SK-N-SH (cell line): Measurements from ENCODE around the gene CDK8. TPM values are rescaled to one million over a fixed set of nuclear protein-coding genes. Genes with fewer than 3 reads are reported as not detected.

Experiments used
- CTCF ChIA-PET: fragments of 300-600, 350-600 bp; formaldehyde crosslinking; extraction: SDS; loops from one replicate; lab custom pipeline; 2021; lab: Yijun Ruan, JAX
- POLR2A ChIA-PET: fragments of 350-600 bp; sonication (Branson Sonifier 250); formaldehyde crosslinking; extraction: SDS; loops from one replicate; lab custom pipeline; 2020; ENCODE audit warnings: antibody characterized with exemption, inconsistent platforms; lab: Yijun Ruan, JAX
- DNase-seq: peaks from one replicate; pipeline ENCODE4 v3.0.0; 2012
- H2AFZ ChIP-seq: fragments of 200-600 bp; sonication (generic); 2 replicates; pipeline ENCODE4 v1.8.1; 2016; ENCODE audit warnings: antibody characterized with exemption, mild to moderate bottlenecking, low read depth
- H3F3A ChIP-seq: fragments of 200-600 bp; sonication (generic); replicated peaks from 2 replicates; pipeline ENCODE3; 2016; ENCODE audit warnings: antibody characterized with exemption, mild to moderate bottlenecking; ENCODE audit not compliant: insufficient read depth
- H3K27ac ChIP-seq, 2 experiments: fragments of 200-500 bp in 1 of 2; fragments of 200-600 bp in 1 of 2; sonication (Bioruptor generic) in 1 of 2; sonication (generic), shearing (Covaris generic) in 1 of 2; 2 replicates each; pipeline versions ENCODE4 v1.5.1 to v1.6.1; 2014 to 2016; ENCODE audit warnings: low read depth in 2 of 2, inconsistent platforms in 1 of 2, low read length in 1 of 2, mild to moderate bottlenecking in 1 of 2, mixed read lengths in 1 of 2
- H3K27me3 ChIP-seq: fragments of 200-600 bp; sonication (generic), shearing (Covaris generic); 2 replicates; pipeline ENCODE4 v1.6.1; 2016; ENCODE audit warnings: mixed run types; ENCODE audit not compliant: insufficient read depth
- H3K36me3 ChIP-seq, 2 experiments: fragments of 200-500 bp in 1 of 2; fragments of 200-600 bp in 1 of 2; sonication (Bioruptor generic) in 1 of 2; sonication (generic) in 1 of 2; replicated peaks in 1 of 2; 2 replicates each; pipeline versions ENCODE3 to v1.5.1; 2014 to 2016; ENCODE audit warnings: low read length in 1 of 2, mild to moderate bottlenecking in 1 of 2; ENCODE audit not compliant: insufficient read depth in 2 of 2, control insufficient read depth in 1 of 2
- H3K4me1 ChIP-seq, 2 experiments: fragments of 200-500 bp in 1 of 2; fragments of 200-600 bp in 1 of 2; sonication (Bioruptor generic) in 1 of 2; sonication (generic), shearing (Covaris generic) in 1 of 2; 2 replicates each; pipeline versions ENCODE4 v1.5.1 to v1.6.1; 2014 to 2016; ENCODE audit warnings: low read depth in 1 of 2, low read length in 1 of 2, mixed run types in 1 of 2; ENCODE audit not compliant: insufficient read depth in 2 of 2, control insufficient read depth in 1 of 2
- H3K4me2 ChIP-seq: fragments of 200-600 bp; sonication (generic), shearing (Covaris generic); 2 replicates; pipeline ENCODE4 v1.6.1; 2017; ENCODE audit warnings: mixed run types
- H3K4me3 ChIP-seq, 2 experiments: fragments of 200-500 bp in 1 of 2; fragments of 200-600 bp in 1 of 2; sonication (Bioruptor generic) in 1 of 2; sonication (generic), shearing (Covaris generic) in 1 of 2; 2 replicates each; pipeline versions ENCODE4 v1.5.1 to v1.8.1; 2014 to 2016; ENCODE audit warnings: low read depth in 2 of 2, inconsistent platforms in 1 of 2, low read length in 1 of 2, mild to moderate bottlenecking in 1 of 2, mixed read lengths in 1 of 2, moderate library complexity in 1 of 2
- H3K79me2 ChIP-seq: fragments of 200-600 bp; sonication (generic); 2 replicates; pipeline ENCODE4 v1.8.1; 2017; ENCODE audit warnings: mild to moderate bottlenecking; ENCODE audit not compliant: insufficient read depth
- H3K9ac ChIP-seq: fragments of 200-600 bp; sonication (generic); 2 replicates; pipeline ENCODE4 v1.6.1; 2017; ENCODE audit warnings: mixed run types
- H3K9me2 ChIP-seq: fragments of 200-600 bp; sonication (generic); 2 replicates; pipeline ENCODE4 v1.6.1; 2017; ENCODE audit warnings: mixed run types
- H3K9me3 ChIP-seq: fragments of 200-600 bp; sonication (generic); 2 replicates; pipeline ENCODE4 v1.6.1; 2017; ENCODE audit warnings: mixed run types, mild to moderate bottlenecking, moderate library complexity
- H4K20me1 ChIP-seq: fragments of 200-600 bp; sonication (generic); 2 replicates; pipeline ENCODE4 v1.6.1; 2017; ENCODE audit warnings: mild to moderate bottlenecking, mixed run types; ENCODE audit not compliant: insufficient read depth
- CHD2 ChIP-seq: fragments of 150-350 bp; IDR thresholded peaks from 2 replicates; pipeline ENCODE4 v1.6.1; 2018; ENCODE audit warnings: low read length; ENCODE audit not compliant: partially characterized antibody
- EP300 ChIP-seq, 2 experiments: IDR thresholded peaks; 2 replicates each; pipeline versions ENCODE4 v1.4.0 to v1.6.1; 2012; ENCODE audit warnings: borderline replicate concordance in 1 of 2, low read depth in 1 of 2, low read length in 1 of 2
- EZH2phosphoT487 ChIP-seq: fragments of 200-600 bp; sonication (generic); IDR thresholded peaks from 2 replicates; pipeline ENCODE4 v1.6.1; 2017; ENCODE audit warnings: low read depth, mixed run types, mild to moderate bottlenecking, antibody characterized with exemption, moderate library complexity, borderline replicate concordance
- FOSL2 ChIP-seq: IDR thresholded peaks from 2 replicates; pipeline ENCODE4 v1.4.0; 2012; ENCODE audit warnings: low read depth, mild to moderate bottlenecking, moderate library complexity, borderline replicate concordance
- GABPA ChIP-seq: IDR thresholded peaks from 2 replicates; pipeline ENCODE4 v1.4.0; 2012; ENCODE audit warnings: low read depth, mild to moderate bottlenecking
- GATA2 ChIP-seq: sonication (generic); formaldehyde crosslinking; IDR thresholded peaks from 2 replicates; pipeline ENCODE4 v1.5.0; 2020; ENCODE audit warnings: mild to moderate bottlenecking, missing genetic modification reagents
- MAX ChIP-seq: IDR thresholded peaks from 2 replicates; pipeline ENCODE4 v1.4.0; 2012; ENCODE audit warnings: low read depth
- MEF2A ChIP-seq: IDR thresholded peaks from 2 replicates; pipeline ENCODE4 v1.4.0; 2012; ENCODE audit warnings: low read depth, borderline replicate concordance
- NFIC ChIP-seq: IDR thresholded peaks from 2 replicates; pipeline ENCODE4 v1.4.0; 2012; ENCODE audit warnings: borderline replicate concordance
- NRF1 ChIP-seq: IDR thresholded peaks from 2 replicates; pipeline ENCODE4 v1.6.1; 2012; ENCODE audit warnings: low read depth, mild to moderate bottlenecking, low read length
- POLR2AphosphoS5 ChIP-seq: IDR thresholded peaks from 2 replicates; pipeline ENCODE4 v1.6.1; 2012; ENCODE audit warnings: low read depth, low read length
- RFX5 ChIP-seq: IDR thresholded peaks from 2 replicates; pipeline ENCODE4 v1.6.1; 2012; ENCODE audit warnings: mild to moderate bottlenecking, improper control_type of control experiment, low read length
- SMC3 ChIP-seq: IDR thresholded peaks from 2 replicates; pipeline ENCODE4 v1.6.1; 2012; ENCODE audit warnings: low read depth, low read length, improper control_type of control experiment
- TAF1 ChIP-seq: IDR thresholded peaks from 2 replicates; pipeline ENCODE4 v1.6.1; 2012; ENCODE audit warnings: low read depth, mild to moderate bottlenecking, low read length, moderate library complexity, borderline replicate concordance
- TCF12 ChIP-seq: IDR thresholded peaks from 2 replicates; pipeline ENCODE4 v1.4.0; 2012
- USF1 ChIP-seq: IDR thresholded peaks from 2 replicates; pipeline ENCODE4 v1.4.0; 2012; ENCODE audit warnings: low read depth, borderline replicate concordance
- ZBTB33 ChIP-seq: IDR thresholded peaks from 2 replicates; pipeline ENCODE4 v1.4.0; 2012; ENCODE audit warnings: low read depth, borderline replicate concordance
- WGBS: methylation state at CpG from one replicate; pipeline ENCODE4 v1.1.6; 2017; ENCODE audit warnings: low lambda C conversion rate; 5-methylcytosine and 5-hydroxymethylcytosine counted together
- polyA plus RNA-seq, 3 experiments: library from polyadenylated mRNA; depleted of rRNA; stranded (reverse); fragments of >200 nt; gene quantifications; 2 replicates each; pipeline ENCODE4 v1.2.3, GENCODE V29; 2012
- TF ChIP-seq, protein P1 (sequence below): IDR thresholded peaks from 2 replicates; pipeline ENCODE4; 2012
- TF ChIP-seq, protein P2 (sequence below): IDR thresholded peaks from 2 replicates; pipeline ENCODE4 v1.6.1; 2012; ENCODE audit warnings: mild to moderate bottlenecking, low read depth, low read length, moderate library complexity

Gene CDK8
- polyA plus RNA-seq, 1 of the 3 experiments (the other 2 are of a cell fraction) = 10.1 TPM

GRCh38 chr13:26259634-26260033, 5.7 kb downstream of the CDK8 start:
- no peaks in the 10 kb centered on the region for H3K9me2 ChIP-seq
- H3K9me3 ChIP-seq = no peaks in the 10 kb centered on the region
- no peaks in the 10 kb centered on the region for H3F3A ChIP-seq
- peaks cover 78% of the 10 kb centered on the region for H4K20me1 ChIP-seq
- H3K79me2 ChIP-seq = peaks cover 100% of the 10 kb centered on the region
- H3K36me3 ChIP-seq = peaks cover 0 to 6% of the 10 kb centered on the region in 2 experiments
- H3K4me1 ChIP-seq = peaks cover 8 to 10% of the 10 kb centered on the region in 2 experiments; a peak in 2 of 4 replicates
- no peak overlapping the region for H3K27ac ChIP-seq
- H3K9ac ChIP-seq = no peak overlapping the region
- H3K27me3 ChIP-seq = no peaks in the 10 kb centered on the region
- no peak for DNase-seq
- no peak overlapping the region for H3K4me3 ChIP-seq
- 99% methylated on average over 3 of the region's 3 CpGs for WGBS
- POLR2A ChIA-PET = no interaction called here
- H2AFZ ChIP-seq = no peak overlapping the region
- TF ChIP-seq SMC3 = no peak
- TF ChIP-seq ZBTB33 = no peak
- no peak for TF ChIP-seq USF1
- TF ChIP-seq EP300 (IDR thresholded peaks at IDR 0.05; ENCODE audit: borderline replicate concordance in 1 of 2, low read depth in 1 of 2, low read length in 1 of 2) = no peak
- TF ChIP-seq GATA2 (CRISPR knock-in tag) = no peak
- TF ChIP-seq TCF12 = no peak
- TF ChIP-seq EZH2phosphoT487 = no peak
- TF ChIP-seq NFIC = no peak
- TF ChIP-seq, protein P1, sequence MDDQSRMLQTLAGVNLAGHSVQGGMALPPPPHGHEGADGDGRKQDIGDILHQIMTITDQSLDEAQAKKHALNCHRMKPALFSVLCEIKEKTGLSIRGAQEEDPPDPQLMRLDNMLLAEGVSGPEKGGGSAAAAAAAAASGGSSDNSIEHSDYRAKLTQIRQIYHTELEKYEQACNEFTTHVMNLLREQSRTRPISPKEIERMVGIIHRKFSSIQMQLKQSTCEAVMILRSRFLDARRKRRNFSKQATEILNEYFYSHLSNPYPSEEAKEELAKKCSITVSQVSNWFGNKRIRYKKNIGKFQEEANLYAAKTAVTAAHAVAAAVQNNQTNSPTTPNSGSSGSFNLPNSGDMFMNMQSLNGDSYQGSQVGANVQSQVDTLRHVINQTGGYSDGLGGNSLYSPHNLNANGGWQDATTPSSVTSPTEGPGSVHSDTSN = no peak
- no peak for TF ChIP-seq RFX5
- TF ChIP-seq, protein P2, sequence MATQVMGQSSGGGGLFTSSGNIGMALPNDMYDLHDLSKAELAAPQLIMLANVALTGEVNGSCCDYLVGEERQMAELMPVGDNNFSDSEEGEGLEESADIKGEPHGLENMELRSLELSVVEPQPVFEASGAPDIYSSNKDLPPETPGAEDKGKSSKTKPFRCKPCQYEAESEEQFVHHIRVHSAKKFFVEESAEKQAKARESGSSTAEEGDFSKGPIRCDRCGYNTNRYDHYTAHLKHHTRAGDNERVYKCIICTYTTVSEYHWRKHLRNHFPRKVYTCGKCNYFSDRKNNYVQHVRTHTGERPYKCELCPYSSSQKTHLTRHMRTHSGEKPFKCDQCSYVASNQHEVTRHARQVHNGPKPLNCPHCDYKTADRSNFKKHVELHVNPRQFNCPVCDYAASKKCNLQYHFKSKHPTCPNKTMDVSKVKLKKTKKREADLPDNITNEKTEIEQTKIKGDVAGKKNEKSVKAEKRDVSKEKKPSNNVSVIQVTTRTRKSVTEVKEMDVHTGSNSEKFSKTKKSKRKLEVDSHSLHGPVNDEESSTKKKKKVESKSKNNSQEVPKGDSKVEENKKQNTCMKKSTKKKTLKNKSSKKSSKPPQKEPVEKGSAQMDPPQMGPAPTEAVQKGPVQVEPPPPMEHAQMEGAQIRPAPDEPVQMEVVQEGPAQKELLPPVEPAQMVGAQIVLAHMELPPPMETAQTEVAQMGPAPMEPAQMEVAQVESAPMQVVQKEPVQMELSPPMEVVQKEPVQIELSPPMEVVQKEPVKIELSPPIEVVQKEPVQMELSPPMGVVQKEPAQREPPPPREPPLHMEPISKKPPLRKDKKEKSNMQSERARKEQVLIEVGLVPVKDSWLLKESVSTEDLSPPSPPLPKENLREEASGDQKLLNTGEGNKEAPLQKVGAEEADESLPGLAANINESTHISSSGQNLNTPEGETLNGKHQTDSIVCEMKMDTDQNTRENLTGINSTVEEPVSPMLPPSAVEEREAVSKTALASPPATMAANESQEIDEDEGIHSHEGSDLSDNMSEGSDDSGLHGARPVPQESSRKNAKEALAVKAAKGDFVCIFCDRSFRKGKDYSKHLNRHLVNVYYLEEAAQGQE = no peak
- TF ChIP-seq MEF2A = no peak
- no peak for TF ChIP-seq FOSL2
- no peak for TF ChIP-seq GABPA
- TF ChIP-seq NRF1 = no peak
- no peak for TF ChIP-seq POLR2AphosphoS5
- no peak for TF ChIP-seq TAF1
- TF ChIP-seq MAX = no peak
- no peak for TF ChIP-seq CHD2
- CTCF ChIA-PET = no interaction called here
- no peak overlapping the region for H3K4me2 ChIP-seq
